HepG2 (cell line): ENCODE results near the gene UBAP1L. TPM values are rescaled to one million over a fixed set of nuclear protein-coding genes. Genes with fewer than 3 reads are reported as not detected.
"Not testable (repeated sequence)": the region's sequence is repeated elsewhere in the genome, so short reads cannot be mapped to it uniquely, and the experiment has no call there.

Source experiments
- ATAC-seq: fragments of 200-7000 bp; cut with Tn5 transposase; 3 replicates; pipeline ENCODE4 v1.9.1; 2020; ENCODE audit warnings: mild to moderate bottlenecking, moderate library complexity
- BruUV-seq: library from RNA; stranded (reverse); fragments of 400-500 nt; replicated peaks from 2 replicates; lab custom pipeline; 2021; lab: Mats Ljungman, UMichigan
- CTCF ChIA-PET: fragments of 300-600 bp; formaldehyde crosslinking; extraction: SDS; loops from one replicate; lab custom pipeline; 2021; ENCODE audit warnings: low total read pairs, inconsistent platforms, low intra/inter-chr PET ratio; lab: Yijun Ruan, JAX
- POLR2A ChIA-PET: fragments of 350-600 bp; sonication (Branson Sonifier 250); formaldehyde crosslinking; loops from one replicate; lab custom pipeline; 2020; ENCODE audit warnings: antibody characterized with exemption, inconsistent platforms; lab: Yijun Ruan, JAX
- DNase-seq: peaks from one replicate; pipeline ENCODE4 v3.0.0-alpha.2; 2015; ENCODE audit warnings: low spot score
- FAIRE-seq: peaks from 3 replicates; lab custom pipeline; 2011; peaks lifted over from hg19 to GRCh38; lab: Jason Lieb, UNC
- H2AFZ ChIP-seq: one replicate; pipeline ENCODE4 v1.6.1; 2011; ENCODE audit warnings: low read length, inconsistent platforms
- H3K27ac ChIP-seq: fragments of 300-600 bp; 3 replicates; pipeline ENCODE4 v1.8.0; 2011; ENCODE audit warnings: mixed run types, mild to moderate bottlenecking, mixed read lengths, low read length, inconsistent platforms; ENCODE audit not compliant: insufficient read depth; ENCODE audit errors: extremely low read length
- H3K27me3 ChIP-seq, 2 experiments: fragments of 200-600 bp in 1 of 2; 2 replicates in 1 of 2; 3 replicates in 1 of 2; pipeline versions ENCODE4 v1.6.0 to v1.8.0; 2011; ENCODE audit warnings: low read length in 2 of 2, mild to moderate bottlenecking in 2 of 2, moderate library complexity in 2 of 2, inconsistent platforms in 1 of 2; ENCODE audit not compliant: insufficient read depth in 2 of 2, control insufficient read depth in 1 of 2
- H3K36me3 ChIP-seq, 2 experiments: fragments of 200-600 bp in 1 of 2; replicated peaks in 1 of 2; 2 replicates in 1 of 2; 3 replicates in 1 of 2; pipeline versions ENCODE4 v1.5.1 to v1.8.0; 2011; ENCODE audit warnings: low read length in 2 of 2, inconsistent platforms in 1 of 2; ENCODE audit not compliant: insufficient read depth in 2 of 2, control insufficient read depth in 1 of 2
- H3K4me1 ChIP-seq: 2 replicates; pipeline ENCODE4 v1.5.1; 2012; ENCODE audit warnings: low read length, inconsistent platforms; ENCODE audit not compliant: insufficient read depth
- H3K4me2 ChIP-seq: 2 replicates; pipeline ENCODE4 v1.6.0; 2011; ENCODE audit warnings: low read depth, low read length, inconsistent platforms
- H3K4me3 ChIP-seq, 3 experiments: fragments of 200-600 bp in 1 of 3; sonication (generic), shearing (Covaris generic) in 1 of 3; replicated peaks in 1 of 3; 2 replicates each; pipeline ENCODE4 v1.5.1; 2011 to 2016; ENCODE audit warnings: low read length in 3 of 3, inconsistent platforms in 2 of 3, low read depth in 2 of 3, mild to moderate bottlenecking in 2 of 3, control low read depth in 1 of 3, mixed read lengths in 1 of 3; ENCODE audit not compliant: insufficient read depth in 1 of 3
- H3K79me2 ChIP-seq: one replicate; pipeline ENCODE4 v1.6.1; 2011; ENCODE audit warnings: low read length, inconsistent platforms; ENCODE audit not compliant: insufficient read depth
- H3K9ac ChIP-seq: 2 replicates; pipeline ENCODE4 v1.6.0; 2011; ENCODE audit warnings: mild to moderate bottlenecking, low read depth, low read length, inconsistent platforms; ENCODE audit not compliant: insufficient read depth
- H3K9me3 ChIP-seq: 2 replicates; pipeline ENCODE4 v1.5.1; 2012; ENCODE audit warnings: mild to moderate bottlenecking, low read length
- H4K20me1 ChIP-seq: 2 replicates; pipeline ENCODE4 v1.6.0; 2011; ENCODE audit warnings: inconsistent platforms, mild to moderate bottlenecking, low read length, moderate library complexity; ENCODE audit not compliant: insufficient read depth
- POLR2G ChIP-seq: fragments of 200-400 bp; formaldehyde crosslinking; IDR thresholded peaks from 2 replicates; pipeline ENCODE4 v1.6.1; 2018; ENCODE audit warnings: mild to moderate bottlenecking, low read depth, low read length, moderate library complexity
- ZNF556 ChIP-seq: sonication (generic); formaldehyde crosslinking; IDR thresholded peaks from 2 replicates; pipeline ENCODE4 v1.4.0; 2020; ENCODE audit warnings: mild to moderate bottlenecking, missing genetic modification reagents, borderline replicate concordance
- WGBS: methylation state at CpG from one replicate; pipeline ENCODE4 v1.1.6; 2017; ENCODE audit warnings: low lambda C conversion rate; 5-methylcytosine and 5-hydroxymethylcytosine counted together
- in situ Hi-C: cut with HindIII; loops from 2 replicates; pipeline ENCODE4 v1.10.0; 2017; ENCODE audit warnings: low pct_unique_long_range_greater_than_20kb; ENCODE audit not compliant: extremely low pct_ligation_motif_present
- intact Hi-C: fragments of 100-400 bp; cut with micrococcal nuclease; formaldehyde crosslinking; loops from one replicate; pipeline ENCODE4 v1.10.0; 2022; ENCODE audit not compliant: unreplicated experiment
- polyA plus RNA-seq, 8 experiments: library from polyadenylated mRNA; depleted of rRNA in 3 of 8; stranded (reverse) in 7 of 8; unstranded in 1 of 8; fragments of >200 nt; fragmentation: Illumina TruSeq in 4 of 8; extraction: Trizol in 4 of 8; gene quantifications; 2 replicates each; pipeline versions ENCODE4 v1.2.1 to v1.2.3, GENCODE V29; 2011 to 2016; ENCODE audit warnings: low read depth in 4 of 8, missing spikeins in 1 of 8, mixed read lengths in 1 of 8; ENCODE audit not compliant: insufficient read depth in 1 of 8
- total RNA-seq, 5 experiments: library from RNA; depleted of rRNA; stranded (reverse); fragments of >200 nt; fragmentation: Illumina TruSeq; extraction: Trizol; gene quantifications; 2 replicates each; pipeline ENCODE4 v1.2.3, GENCODE V29; 2016; ENCODE audit warnings: low read depth in 1 of 5

UBAP1L gene
- total and polyA plus RNA-seq, 2 of the 13 experiments (the other 11 are each of a cell fraction or from before 2014, with no cell fraction given), result 0.86 to 1.4 TPM

- Histone ChIP-seq H3K27me3 (no peaks in the 10 kb centered on the region), H3K9ac (no peak overlapping the region), H3K4me1 (no peaks in the 10 kb centered on the region), H2AFZ (no peak overlapping the region), H3K79me2 (no peaks in the 10 kb centered on the region), H3K9me3 (no peaks in the 10 kb centered on the region), H3K4me3 (no peak overlapping the region), H3K27ac (no peak overlapping the region), H4K20me1 (no peaks in the 10 kb centered on the region), H3K4me2 (no peak overlapping the region), H3K36me3 (peaks cover 0 to 8% of the 10 kb centered on the region in 2 experiments; a peak in 1 of 5 replicates)
- WGBS, result 97% methylated on average over 4 of the region's 4 CpGs
- in situ Hi-C loops, result no loop called here
- FAIRE-seq (no peak), DNase-seq (no peak), ATAC-seq (no peak)
- ChIA-PET POLR2A (interaction anchor here (2.1 kb wide), 1 partner anchor 12 kb away, joined by 5 read pairs; the partner anchor contains the start of gene PDCD7), CTCF (no interaction called here)
- intact Hi-C loops, result no loop called here
- no TSS peak for BruUV-seq
- peak; percentile 40; the same call in 1 of the 2 replicates for TF ChIP-seq POLR2G
- TF ChIP-seq ZNF556 (CRISPR knock-in tag), result no peak
These were observed 31.4 kb upstream of the UBAP1L start for GRCh38 chr15:65146438-65146837.

- H3K4me2 ChIP-seq, BruUV-seq, H3K27ac ChIP-seq, H4K20me1 ChIP-seq, POLR2A ChIA-PET, H3K9ac ChIP-seq, intact Hi-C loops, H3K27me3 ChIP-seq, ATAC-seq, FAIRE-seq, in situ Hi-C loops, CTCF ChIA-PET, H3K79me2 ChIP-seq, DNase-seq, H3K4me3 ChIP-seq, H2AFZ ChIP-seq, H3K36me3 ChIP-seq: not testable (repeated sequence)
- WGBS, result 73% methylated on average over 6 of the region's 6 CpGs
- Histone ChIP-seq H3K9me3 (peaks cover 14% of the 10 kb centered on the region; the same call in 1 of the 2 replicates), H3K4me1 (peaks cover 11% of the 10 kb centered on the region)
These were observed 23.6 kb upstream of the UBAP1L start for GRCh38 chr15:65138631-65139030.
